Fibroblast of lung (primary cell): Measurements from ENCODE around the gene HDAC4.

Source experiments
- EZH2 ChIP-seq: IDR thresholded peaks from 2 replicates; pipeline ENCODE4 v1.5.1; 2012; ENCODE audit warnings: low read length, control low read depth, mild to moderate bottlenecking; ENCODE audit errors: missing control alignments
- TF ChIP-seq, protein P1 (sequence below), 2 donors: IDR thresholded peaks in 1 of 2; conservative IDR thresholded peaks in 1 of 2; 1 replicate in 1 of 2; 2 replicates in 1 of 2; pipeline ENCODE4 v1.5.1; 2011 to 2012; ENCODE audit warnings: low read length in 2 of 2, control low read depth in 1 of 2, inconsistent platforms in 1 of 2, low read depth in 1 of 2, mild to moderate bottlenecking in 1 of 2

GRCh38 chr2:239399921-239400595, 762 bp downstream of the HDAC4 start:
- TF ChIP-seq, protein P1, sequence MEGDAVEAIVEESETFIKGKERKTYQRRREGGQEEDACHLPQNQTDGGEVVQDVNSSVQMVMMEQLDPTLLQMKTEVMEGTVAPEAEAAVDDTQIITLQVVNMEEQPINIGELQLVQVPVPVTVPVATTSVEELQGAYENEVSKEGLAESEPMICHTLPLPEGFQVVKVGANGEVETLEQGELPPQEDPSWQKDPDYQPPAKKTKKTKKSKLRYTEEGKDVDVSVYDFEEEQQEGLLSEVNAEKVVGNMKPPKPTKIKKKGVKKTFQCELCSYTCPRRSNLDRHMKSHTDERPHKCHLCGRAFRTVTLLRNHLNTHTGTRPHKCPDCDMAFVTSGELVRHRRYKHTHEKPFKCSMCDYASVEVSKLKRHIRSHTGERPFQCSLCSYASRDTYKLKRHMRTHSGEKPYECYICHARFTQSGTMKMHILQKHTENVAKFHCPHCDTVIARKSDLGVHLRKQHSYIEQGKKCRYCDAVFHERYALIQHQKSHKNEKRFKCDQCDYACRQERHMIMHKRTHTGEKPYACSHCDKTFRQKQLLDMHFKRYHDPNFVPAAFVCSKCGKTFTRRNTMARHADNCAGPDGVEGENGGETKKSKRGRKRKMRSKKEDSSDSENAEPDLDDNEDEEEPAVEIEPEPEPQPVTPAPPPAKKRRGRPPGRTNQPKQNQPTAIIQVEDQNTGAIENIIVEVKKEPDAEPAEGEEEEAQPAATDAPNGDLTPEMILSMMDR (conservative IDR thresholded peaks at IDR 0.05 in 1 of 2, IDR thresholded peaks at IDR 0.05 in 1 of 2; ENCODE audit: low read depth in 1 of 2, low read length in 2 of 2), result no peak
- TF ChIP-seq EZH2, result no peak
